Raji (cell line): ENCODE measurements around the gene CD1D.

ENCODE experiments used
- POLR2A ChIP-seq: IDR thresholded peaks from 2 replicates; pipeline ENCODE4 v1.6.1; 2011; ENCODE audit warnings: low read depth, low read length, control low read depth; ENCODE audit not compliant: insufficient read depth

The CD1D gene

DNA sequence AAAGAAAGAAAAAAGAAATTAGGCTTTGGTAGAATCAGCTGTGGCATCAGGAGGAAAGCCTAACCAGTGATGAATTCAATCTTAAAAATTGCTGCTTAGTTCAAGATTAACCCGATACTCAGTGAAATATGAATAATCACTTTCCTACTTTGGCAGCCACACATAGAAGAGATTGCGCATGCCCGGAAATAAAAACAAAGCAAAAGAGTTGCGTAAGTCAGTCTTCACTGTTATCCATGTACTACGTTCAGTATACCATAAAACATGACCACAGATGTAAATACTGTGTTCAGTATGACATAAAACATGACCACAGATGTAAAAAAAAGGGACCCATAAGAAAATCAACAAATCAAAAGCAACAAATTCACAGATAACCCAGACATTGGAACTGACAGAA lies 19.2 kb downstream of the CD1D start:
- no peak for TF ChIP-seq POLR2A

DNA sequence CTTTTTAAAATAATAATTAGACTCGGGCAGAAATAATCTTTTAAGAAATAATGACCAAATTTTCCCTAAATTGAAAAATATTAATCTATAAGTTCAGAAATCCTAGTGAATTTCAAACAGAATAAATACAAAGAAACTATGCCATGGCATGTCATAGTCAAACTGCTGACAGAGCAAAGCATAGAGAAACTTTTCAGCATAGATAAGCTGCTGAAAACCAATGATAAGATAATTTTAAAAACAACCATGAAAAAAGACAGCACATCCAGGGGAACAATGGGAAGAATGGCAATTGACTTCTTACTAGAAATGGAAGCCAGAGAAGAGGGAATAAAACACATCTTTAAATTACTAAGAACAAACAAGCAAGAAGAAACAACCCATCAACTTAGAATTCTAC lies 19.8 kb downstream of the CD1D start:
- no peak for TF ChIP-seq POLR2A

DNA sequence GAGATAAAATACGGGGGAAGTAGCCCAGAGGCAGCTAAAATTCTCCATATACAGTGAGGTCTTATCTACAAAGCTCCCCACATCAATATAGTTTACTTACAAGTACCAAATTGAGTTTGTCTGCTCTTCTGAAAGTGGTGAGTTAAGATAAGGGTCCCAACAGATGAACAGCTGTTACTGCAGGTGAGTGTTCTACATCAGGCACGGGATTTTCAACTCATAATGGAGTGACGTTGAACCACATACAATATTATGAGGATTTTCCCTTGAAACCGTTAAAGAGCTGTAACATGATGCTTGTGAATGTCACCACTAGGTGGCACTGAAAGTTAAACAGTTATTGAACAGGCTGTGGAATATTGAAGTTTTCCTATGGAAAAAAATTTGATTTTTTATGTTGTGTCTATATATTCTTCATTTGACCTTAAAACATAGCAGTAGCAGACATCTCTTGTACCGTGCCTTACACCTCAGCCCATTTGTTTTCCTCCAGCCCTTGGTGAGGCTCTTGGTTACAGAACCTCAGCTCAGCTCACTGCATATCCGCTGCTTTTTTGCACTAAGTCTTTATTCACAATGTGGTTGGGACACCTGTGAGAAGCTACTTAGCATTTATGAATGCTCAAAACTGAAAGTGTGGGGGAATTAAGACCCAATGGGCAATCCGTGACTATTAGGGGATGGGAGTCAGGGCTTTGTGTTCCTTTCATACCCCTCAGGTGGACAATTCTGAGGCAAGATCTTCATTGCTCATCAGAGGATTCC lies 23.2 kb downstream of the CD1D start:
- no peak for TF ChIP-seq POLR2A

DNA sequence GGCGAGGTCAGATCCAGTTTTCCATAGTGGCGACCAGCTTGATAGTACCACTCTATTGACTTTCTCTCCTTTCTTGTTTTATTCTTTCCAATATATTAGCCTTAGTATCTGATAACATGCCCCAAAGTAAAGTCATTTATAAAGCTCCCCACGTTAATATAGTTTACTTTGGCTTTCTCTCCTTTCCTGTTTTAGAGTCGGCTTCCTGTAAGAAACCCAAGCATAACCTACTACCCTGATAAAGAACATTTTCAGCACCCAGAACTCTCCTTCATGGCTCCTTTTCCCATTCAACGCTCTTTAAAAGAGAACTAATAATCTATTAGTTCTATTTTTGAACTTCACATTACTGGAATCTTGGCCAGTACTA lies 23.7 kb downstream of the CD1D start:
- TF ChIP-seq POLR2A, result no peak

DNA sequence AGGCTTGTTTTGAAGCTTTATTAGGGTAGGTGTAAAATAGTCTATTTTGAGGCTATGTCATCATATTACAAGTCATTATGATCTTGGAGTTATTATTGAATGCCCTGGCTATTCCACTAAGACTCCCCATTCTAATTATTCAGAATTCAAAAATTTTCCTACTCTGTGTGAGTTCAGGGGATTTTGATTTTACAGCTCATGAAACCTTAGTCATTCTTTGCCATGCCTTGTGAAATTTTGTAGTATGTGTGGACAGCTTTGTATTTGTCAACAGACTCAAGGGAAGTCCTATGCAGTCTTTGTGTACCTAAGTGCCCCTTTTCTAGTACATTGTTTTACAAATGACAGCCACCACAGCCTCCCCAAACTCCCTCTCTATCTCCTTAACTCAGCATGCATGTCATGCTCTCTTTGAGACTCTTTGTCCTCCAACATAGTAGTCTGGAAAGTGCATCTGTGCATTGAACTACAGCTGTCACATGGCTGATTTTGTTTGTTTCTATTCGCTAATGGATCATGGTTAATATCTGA lies 28.0 kb downstream of the CD1D start:
- TF ChIP-seq POLR2A, result no peak

DNA sequence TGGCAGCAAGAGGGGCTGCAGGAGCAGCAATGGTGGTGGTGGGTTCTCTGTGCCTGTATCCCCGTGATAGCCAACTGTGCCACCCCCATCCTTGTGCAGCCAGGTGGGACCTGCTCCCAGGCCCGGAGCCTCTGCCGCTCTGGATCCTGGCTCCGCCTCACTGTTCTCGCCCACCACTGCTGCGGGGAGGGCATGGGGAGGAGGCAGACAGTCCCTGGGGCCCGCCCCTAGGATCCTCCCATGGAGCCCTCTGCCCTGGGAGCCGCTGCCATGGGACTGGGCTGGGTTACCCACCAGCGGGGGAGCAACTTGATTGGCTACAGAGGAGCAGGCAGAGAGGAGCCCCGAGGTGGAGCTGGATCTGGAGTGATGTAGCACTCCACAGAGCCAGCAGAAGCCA lies 31.6 kb downstream of the CD1D start:
- TF ChIP-seq POLR2A, result no peak

DNA sequence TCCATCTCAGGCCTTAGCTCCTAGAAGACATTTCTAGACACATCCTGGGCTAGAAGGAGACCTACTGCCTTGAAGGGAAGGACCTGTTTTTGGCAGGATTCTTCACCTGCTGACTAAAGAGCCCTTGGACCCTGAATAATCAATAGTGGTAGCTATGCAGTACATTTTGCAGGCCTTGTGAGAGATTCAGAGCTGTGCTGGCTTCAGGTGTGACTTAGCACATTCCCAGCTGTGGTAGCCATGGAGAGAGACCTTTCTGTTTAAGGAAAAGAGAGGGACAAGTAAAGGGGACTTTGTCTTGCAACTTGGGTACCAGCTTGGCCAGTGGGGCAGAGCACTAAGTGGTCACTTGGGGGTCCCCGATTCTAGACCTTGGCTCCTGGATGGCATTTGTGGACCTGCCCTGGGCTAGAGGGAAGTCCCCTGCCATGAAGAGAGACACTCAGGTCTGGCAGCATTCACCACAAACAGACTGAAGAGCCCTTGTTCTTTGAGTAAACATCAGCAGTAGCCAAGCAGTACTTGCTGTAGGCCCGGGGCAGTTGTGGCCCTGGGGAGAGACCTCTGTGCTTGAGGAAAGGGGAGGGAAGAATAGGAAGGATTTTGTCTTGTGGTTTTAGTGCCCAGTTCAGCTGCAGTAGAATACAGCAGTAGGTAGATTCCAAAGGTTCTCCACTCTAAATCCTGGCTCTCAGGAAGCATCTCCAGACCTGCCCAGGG lies 47.4 kb downstream of the CD1D start:
- TF ChIP-seq POLR2A, result no peak
